ENCODE results near the gene TBC1D9B. TPM values are rescaled to one million over a fixed set of nuclear protein-coding genes. Genes with fewer than 3 reads are reported as not detected.
"Not testable (repeated sequence)": the region's sequence is repeated elsewhere in the genome, so short reads cannot be mapped to it uniquely, and the experiment has no call there.

TBC1D9B gene
- total RNA-seq, 1 donor from 2014 or later: 79.6 TPM

DNA sequence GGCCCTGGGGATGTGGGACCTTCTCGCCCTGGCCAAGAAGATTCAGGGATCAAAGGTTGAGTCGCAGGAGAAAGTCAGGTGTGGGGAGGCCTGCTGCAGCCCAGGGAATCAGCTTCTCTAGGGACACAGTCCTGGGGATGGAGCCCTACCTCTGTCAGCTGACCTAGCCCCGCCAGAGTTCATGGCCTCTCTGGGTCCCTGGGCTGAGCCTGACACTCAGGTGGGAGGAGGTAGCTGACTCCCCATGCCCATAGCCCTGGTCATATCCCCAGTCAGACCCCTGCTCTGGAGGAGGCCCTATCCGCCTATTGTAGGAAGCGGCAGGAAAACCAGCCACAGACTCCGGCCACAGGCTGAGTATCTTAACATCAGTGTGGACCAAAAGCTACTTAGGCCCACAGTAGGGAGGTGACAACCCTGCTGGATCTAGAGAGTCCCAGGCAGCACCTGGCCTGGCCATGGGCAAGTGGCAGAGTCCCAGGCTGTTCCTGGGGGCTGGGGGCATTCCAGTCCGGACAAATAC lies 34.0 kb downstream of the TBC1D9B start:
- no peak for TF ChIP-seq CTCF (IDR thresholded peaks at IDR 0.05; ENCODE audit: insufficient read depth, low read length, poor library complexity, severe bottlenecking)
- H3K36me3 ChIP-seq (ENCODE audit: control insufficient read depth, insufficient read depth, low read length): peaks cover 3% of the 10 kb centered on the region
- no peak overlapping the region for H3K4me3 ChIP-seq (ENCODE audit: low read depth, low read length)
- DNase-seq (ENCODE audit: low read depth): no peak
- H3K27me3 ChIP-seq (ENCODE audit: control insufficient read depth, insufficient read depth, low read length): no peaks in the 10 kb centered on the region

DNA sequence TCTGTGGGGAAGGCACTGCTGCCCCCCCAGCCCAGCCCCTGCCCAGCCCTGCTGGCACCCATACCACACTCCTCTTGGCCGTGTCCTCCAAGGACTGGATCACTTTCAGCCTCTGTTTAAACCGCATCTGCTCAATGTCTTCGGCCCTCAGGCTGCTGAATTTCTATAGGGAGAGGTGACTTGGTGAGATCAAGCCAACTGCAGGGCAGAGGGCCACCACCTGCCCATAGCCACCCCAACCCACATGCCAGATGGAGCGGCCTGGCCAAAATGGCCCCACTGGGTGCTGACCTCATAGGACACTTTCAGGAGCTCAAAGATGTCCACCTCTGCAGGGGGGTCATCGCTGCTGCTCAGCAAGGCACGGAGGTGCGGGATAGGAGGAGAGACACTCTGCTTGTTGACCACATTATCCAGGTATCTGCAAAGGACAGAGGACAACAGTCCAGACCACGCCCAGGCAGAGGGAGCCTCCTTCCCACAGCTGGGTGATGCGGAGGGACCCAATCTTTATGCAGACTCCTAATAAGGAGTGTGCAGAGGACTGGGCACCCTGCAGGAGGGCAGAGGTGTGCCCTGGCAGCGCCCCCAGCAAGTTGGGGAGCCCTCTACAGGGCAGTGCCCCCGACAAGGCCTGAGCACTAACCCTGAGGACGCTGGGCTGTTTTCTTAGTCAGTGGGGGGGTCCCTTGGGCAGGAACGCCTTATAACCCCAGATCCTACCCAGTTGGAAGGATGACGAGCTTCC lies 34.7 kb downstream of the TBC1D9B start:
- no peak for TF ChIP-seq CTCF (IDR thresholded peaks at IDR 0.05; ENCODE audit: insufficient read depth, low read length, poor library complexity, severe bottlenecking)
- H3K4me3 ChIP-seq (ENCODE audit: low read depth, low read length): no peak overlapping the region
- peaks cover 2% of the 10 kb centered on the region for H3K36me3 ChIP-seq (ENCODE audit: control insufficient read depth, insufficient read depth, low read length)

DNA sequence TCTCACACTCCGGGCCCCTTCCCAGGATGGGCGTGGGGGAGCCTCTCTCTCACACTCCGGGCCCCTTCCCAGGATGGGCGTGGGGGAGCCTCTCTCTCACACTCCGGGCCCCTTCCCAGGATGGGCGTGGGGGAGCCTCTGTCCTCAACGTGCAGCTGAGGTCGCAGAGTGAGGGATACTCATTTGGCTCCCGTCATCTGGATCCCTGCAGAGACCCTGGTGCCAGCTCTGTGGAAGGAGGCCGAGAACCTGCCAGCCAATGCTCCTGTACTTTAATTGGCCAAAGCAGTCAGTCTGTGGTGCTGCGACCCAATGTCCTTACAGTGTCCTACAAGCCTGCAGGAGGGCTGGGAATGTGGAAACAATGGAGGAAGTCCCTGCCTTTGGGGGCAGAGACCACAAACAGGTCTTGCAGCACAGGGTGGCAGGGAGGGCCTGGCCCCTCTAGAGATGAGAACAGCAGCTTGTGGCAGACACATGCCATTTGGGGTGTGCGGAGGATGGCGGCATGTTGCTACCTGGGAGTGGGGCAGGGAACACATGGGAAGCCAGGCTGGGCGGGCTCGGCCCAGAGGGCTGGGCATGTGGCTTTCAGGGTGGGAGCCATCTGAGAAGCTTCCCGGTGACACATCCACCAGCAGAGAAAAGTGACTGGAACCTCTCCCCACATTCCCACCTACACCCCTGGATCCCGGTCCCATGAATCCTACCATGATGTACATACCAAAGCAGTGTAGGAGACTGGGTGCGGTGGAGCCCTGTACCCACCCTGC lies 35.5 kb downstream of the TBC1D9B start:
- no peak overlapping the region for H3K4me3 ChIP-seq (ENCODE audit: low read depth, low read length)
- H3K36me3 ChIP-seq (ENCODE audit: control insufficient read depth, insufficient read depth, low read length): peaks cover 2% of the 10 kb centered on the region
- DNase-seq (ENCODE audit: low read depth): no peak
- TF ChIP-seq CTCF (IDR thresholded peaks at IDR 0.05; ENCODE audit: insufficient read depth, low read length, poor library complexity, severe bottlenecking): no peak
- no peaks in the 10 kb centered on the region for H3K27me3 ChIP-seq (ENCODE audit: control insufficient read depth, insufficient read depth, low read length)

More for the DNA sequence above, 34.7 kb downstream of the TBC1D9B start:
- H3K27me3 ChIP-seq (ENCODE audit: control insufficient read depth, insufficient read depth, low read length): no peaks in the 10 kb centered on the region
- DNase-seq (ENCODE audit: low read depth): no peak

DNA sequence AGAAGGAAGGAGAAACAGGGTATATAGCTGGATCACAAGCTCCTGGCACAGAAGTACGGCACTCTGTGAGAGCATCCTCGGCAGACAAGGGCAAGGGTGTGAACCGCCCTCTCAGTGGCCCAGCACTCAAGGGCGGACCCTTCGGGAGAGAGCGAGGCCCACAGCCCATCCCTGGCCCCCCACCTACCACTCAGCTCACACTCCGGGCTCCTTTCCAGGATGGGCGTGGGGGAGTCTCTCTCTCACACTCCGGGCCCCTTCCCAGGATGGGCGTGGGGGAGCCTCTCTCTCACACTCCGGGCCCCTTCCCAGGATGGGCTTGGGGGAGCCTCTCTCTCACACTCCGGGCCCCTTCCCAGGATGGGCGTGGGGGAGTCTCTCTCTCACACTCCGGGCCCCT lies 36.2 kb downstream of the TBC1D9B start:
- not testable (repeated sequence) for H3K36me3 ChIP-seq (ENCODE audit: control insufficient read depth, insufficient read depth, low read length); H3K4me3 ChIP-seq (ENCODE audit: low read depth, low read length); DNase-seq (ENCODE audit: low read depth); H3K27me3 ChIP-seq (ENCODE audit: control insufficient read depth, insufficient read depth, low read length)

DNA sequence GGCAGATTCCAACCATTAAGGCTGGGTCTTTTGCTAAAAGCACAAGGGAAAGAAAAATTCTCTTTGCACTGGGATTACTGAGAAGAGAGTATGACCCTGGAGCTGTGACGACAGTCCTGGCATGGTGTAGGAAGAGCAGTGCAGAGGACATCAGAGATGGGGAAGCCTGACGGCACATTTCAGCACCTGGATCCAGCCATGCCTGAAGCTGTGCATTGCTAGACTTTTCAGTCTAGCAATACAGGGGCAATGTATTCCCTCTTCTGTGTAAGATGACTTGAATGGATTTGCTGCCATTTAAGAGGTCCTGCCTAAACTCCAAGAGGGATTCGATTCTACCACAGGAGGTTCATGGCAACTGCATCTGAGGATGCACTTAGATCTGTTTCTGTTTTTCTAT lies 36.7 kb downstream of the TBC1D9B start:
- no peak for TF ChIP-seq CTCF (IDR thresholded peaks at IDR 0.05; ENCODE audit: insufficient read depth, low read length, poor library complexity, severe bottlenecking)
- H3K36me3 ChIP-seq (ENCODE audit: control insufficient read depth, insufficient read depth, low read length): peaks cover 2% of the 10 kb centered on the region
- H3K27me3 ChIP-seq (ENCODE audit: control insufficient read depth, insufficient read depth, low read length): no peaks in the 10 kb centered on the region
- DNase-seq (ENCODE audit: low read depth): no peak
- H3K4me3 ChIP-seq (ENCODE audit: low read depth, low read length): no peak overlapping the region

DNA sequence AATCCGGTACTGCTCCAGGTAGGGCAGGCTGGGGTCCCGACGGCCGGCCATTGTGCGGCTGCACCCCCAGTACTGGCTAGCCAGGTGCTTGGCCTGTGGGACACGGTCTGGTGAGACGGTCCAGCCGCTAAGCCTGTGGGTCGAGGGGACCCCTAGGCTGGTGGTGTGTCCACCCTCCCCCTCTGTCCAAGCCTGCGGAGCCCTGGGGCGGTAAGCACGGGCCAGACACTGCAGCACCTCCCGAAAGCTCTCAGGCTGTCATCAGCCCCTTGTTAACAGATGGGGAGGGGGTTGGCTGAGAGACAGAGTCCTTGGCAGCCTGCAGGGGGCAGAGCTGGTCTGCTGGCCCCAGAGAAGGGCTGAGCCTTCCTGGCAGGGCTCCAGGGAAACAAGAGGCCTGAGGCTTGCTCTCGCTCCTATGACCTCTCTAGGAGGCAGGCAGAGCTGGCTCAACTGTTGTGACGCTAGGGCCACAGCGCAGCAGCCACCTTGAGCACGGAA lies 37.2 kb downstream of the TBC1D9B start:
- no peak for TF ChIP-seq CTCF (IDR thresholded peaks at IDR 0.05; ENCODE audit: insufficient read depth, low read length, poor library complexity, severe bottlenecking)
- Histone ChIP-seq H3K36me3 (ENCODE audit: control insufficient read depth, insufficient read depth, low read length) (peaks cover 2% of the 10 kb centered on the region), H3K27me3 (ENCODE audit: control insufficient read depth, insufficient read depth, low read length) (no peaks in the 10 kb centered on the region)

More for the DNA sequence above, 37.2 kb downstream of the TBC1D9B start:
- no peak for DNase-seq (ENCODE audit: low read depth)
- H3K4me3 ChIP-seq (ENCODE audit: low read depth, low read length): no peak overlapping the region
